Mononuclear cell (primary cell): ENCODE data around the gene ALG14. TPM values are rescaled to one million over a fixed set of nuclear protein-coding genes. Genes with fewer than 3 reads are reported as not detected.

Source experiments
- total RNA-seq: library from RNA; depleted of rRNA; stranded (reverse); fragments of >200 nt; gene quantifications from one replicate; pipeline ENCODE4 v1.2.3, GENCODE V29; 2012

ALG14 gene
- total RNA-seq, 1 donor: 0.21 TPM

Other genes with a start within 250 kb of the ALG14 start
- gene CNN3, start 145.8 kb downstream of the ALG14 start, total RNA-seq: 4.6 TPM
- 0.21 TPM for gene TLCD4, start 44.4 kb upstream of the ALG14 start, total RNA-seq
- gene RWDD3, start 161.3 kb upstream of the ALG14 start, total RNA-seq: 13.7 TPM